GM21529 (cell line): ENCODE measurements around the gene KRT17.
"Not testable (repeated sequence)": the region's sequence is repeated elsewhere in the genome, so short reads cannot be mapped to it uniquely, and the experiment has no call there.

Experiments
- ATAC-seq: cut with Tn5 transposase; IDR thresholded peaks from one replicate; pipeline ENCODE4 v1.9.1; 2021; ENCODE audit not compliant: unreplicated experiment

KRT17 gene

DNA sequence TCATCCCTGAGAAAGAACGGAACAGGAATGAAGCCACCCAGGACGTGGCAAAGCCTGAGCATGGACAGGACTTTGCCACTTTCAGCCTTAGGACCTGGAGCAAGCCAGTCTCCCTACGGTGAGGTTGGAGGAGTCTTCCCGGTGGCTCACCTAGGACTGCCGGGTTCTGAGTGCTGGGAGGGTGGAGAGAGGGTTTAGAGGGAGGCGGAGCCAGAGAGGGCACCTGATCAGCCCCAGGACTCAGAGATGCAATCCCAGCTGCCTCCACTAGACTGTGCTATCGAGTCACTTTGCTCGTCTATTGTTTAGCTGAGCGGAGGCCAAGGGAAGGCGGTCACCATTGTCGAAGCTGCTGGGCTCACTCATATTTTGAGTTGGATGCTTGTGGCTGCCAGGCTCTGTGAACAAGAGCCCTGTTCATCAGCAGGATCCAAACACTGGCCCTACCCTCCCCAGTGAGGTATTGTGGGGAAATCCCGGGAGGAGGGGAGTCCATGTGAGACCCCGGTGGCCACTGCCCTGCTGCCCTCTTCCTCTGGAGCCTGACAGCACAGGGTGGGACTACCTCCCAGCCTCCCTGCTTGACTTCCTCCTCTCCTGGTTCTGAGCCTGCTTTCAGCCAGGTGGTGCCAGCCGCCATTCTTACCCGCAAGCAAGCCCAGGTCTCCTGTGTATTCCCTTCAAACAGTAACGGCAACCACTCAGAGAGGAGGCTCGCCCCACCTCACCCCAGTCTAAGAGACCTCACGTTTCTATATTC is 44.7 kb downstream of the KRT17 start:
- no peak for ATAC-seq

GRCh38 chr17:41578971-41579370 is 45.4 kb downstream of the KRT17 start:
- no peak for ATAC-seq

GRCh38 chr17:41578538-41578937 is 45.8 kb downstream of the KRT17 start:
- ATAC-seq, result no peak

DNA sequence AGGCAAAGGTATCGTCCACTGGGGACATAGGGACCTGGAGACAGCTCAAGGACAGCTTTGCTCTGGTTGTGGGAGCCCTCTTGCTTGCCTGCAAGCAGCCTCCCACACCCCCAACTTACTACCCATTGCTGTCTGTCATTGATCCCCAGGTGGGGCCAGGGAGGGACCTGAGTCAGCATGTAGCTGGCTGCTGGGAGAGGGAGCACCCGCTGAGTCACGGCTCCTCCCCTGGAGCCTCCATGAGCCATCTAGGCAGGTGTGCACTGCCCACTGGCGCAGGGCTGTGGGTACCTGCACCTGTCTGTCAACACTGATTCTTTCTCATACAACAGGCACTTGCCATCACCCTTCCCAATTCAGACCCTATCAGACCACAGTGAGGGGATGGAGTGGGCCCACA is 47.6 kb downstream of the KRT17 start:
- ATAC-seq, result not testable (repeated sequence)

- no peak for ATAC-seq
Measured at GRCh38 chr17:41575336-41575735, 49.0 kb downstream of the KRT17 start.

DNA sequence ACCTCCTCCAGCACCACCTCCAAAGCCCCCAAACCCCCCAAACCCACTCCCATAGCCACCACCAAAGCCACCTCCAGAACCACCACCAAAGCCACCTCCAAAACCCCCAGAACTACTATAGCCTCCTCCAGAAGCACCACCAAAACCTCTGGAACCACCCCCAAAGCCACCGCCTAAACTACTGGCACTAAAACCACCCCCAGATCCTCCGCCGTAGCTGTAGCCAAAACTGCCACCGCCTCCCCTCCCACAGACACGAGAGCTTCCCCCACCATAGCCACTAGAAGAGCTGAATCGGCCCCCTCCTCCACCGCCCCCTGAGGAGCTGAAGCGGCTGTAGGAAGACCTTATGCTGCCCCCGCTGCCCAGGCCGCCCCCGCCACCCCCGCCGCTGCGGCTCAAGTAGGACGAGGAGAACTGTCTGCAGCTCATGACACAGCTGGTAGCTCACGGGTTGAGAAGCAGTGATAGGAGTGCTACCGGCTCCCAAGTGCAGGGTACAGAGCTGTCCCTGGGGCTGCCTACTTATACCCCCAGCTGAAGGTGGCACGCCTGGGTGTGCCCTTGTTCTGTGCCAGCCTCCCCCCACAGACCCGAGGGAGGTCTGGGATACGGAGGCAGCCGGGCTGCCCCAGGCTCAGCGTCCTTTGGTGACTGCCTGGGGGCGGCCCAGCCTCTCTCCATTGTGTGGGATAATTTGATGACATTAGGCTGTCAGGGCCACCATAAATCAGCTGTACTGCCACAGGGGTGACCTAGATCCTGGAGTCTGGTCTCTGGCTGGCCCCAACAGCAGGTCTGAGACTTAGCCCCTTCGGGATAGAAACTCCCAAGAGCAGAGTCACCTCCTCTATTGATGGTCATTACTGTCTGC is 52.6 kb downstream of the KRT17 start, which contains the start of gene KRT9:
Gene KRT9 (minus strand): TSS at position 499 of the 874 bp plus-strand sequence. CDS start 67 bp downstream, at position 432.
- no peak for ATAC-seq
